HepG2 (cell line): ENCODE data around the gene ABHD17A. TPM values are rescaled to one million over a fixed set of nuclear protein-coding genes. Genes with fewer than 3 reads are reported as not detected.
A peak's percentile ranks its signal among the peaks of the same experiment; 100 is the strongest.

Source experiments
- BCL3 ChIP-seq: sonication (generic); formaldehyde crosslinking; IDR thresholded peaks from 2 replicates; pipeline ENCODE4 v1.5.1; 2020; ENCODE audit warnings: mild to moderate bottlenecking, missing genetic modification reagents, moderate library complexity
- CBX5 ChIP-seq: sonication (generic); formaldehyde crosslinking; IDR thresholded peaks from 2 replicates; pipeline ENCODE4 v1.4.0; 2020; ENCODE audit warnings: missing genetic modification reagents, borderline replicate concordance
- EP300 ChIP-seq, 3 experiments: sonication (generic) in 1 of 3; formaldehyde crosslinking in 1 of 3; IDR thresholded peaks; 2 replicates each; pipeline versions ENCODE4 v1.5.1 to v1.6.1; 2011 to 2020; ENCODE audit warnings: low read depth in 2 of 3, low read length in 2 of 3, borderline replicate concordance in 1 of 3, improper control_type of control experiment in 1 of 3, mild to moderate bottlenecking in 1 of 3, missing genetic modification reagents in 1 of 3, moderate library complexity in 1 of 3
- HMGXB4 ChIP-seq, 2 experiments: sonication (generic) in 1 of 2; formaldehyde crosslinking in 1 of 2; IDR thresholded peaks; 2 replicates each; pipeline versions ENCODE4 v1.4.0 to v1.6.1; 2018 to 2020; ENCODE audit warnings: missing genetic modification reagents in 2 of 2, borderline replicate concordance in 1 of 2, low read depth in 1 of 2, mild to moderate bottlenecking in 1 of 2, missing biosample characterization in 1 of 2
- IRF1 ChIP-seq: sonication (generic); formaldehyde crosslinking; IDR thresholded peaks from 2 replicates; pipeline ENCODE4 v1.4.0; 2020; ENCODE audit warnings: low read depth, mild to moderate bottlenecking, missing genetic modification reagents
- KDM2A ChIP-seq: sonication (generic); formaldehyde crosslinking; IDR thresholded peaks from 2 replicates; pipeline ENCODE4 v1.4.0; 2020; ENCODE audit warnings: low read depth, missing genetic modification reagents, borderline replicate concordance
- PTBP1 ChIP-seq: fragments of 200-400 bp; formaldehyde crosslinking; IDR thresholded peaks from 2 replicates; pipeline ENCODE4 v1.6.1; 2018; ENCODE audit warnings: low read length, low read depth; ENCODE audit not compliant: poor library complexity, severe bottlenecking
- SOX5 ChIP-seq: IDR thresholded peaks from 2 replicates; pipeline ENCODE4 v1.6.1; 2016; ENCODE audit warnings: borderline replicate concordance
- SP2 ChIP-seq: sonication (generic); formaldehyde crosslinking; IDR thresholded peaks from 2 replicates; pipeline ENCODE4 v1.5.1; 2020; ENCODE audit warnings: mild to moderate bottlenecking, missing genetic modification reagents
- SP4 ChIP-seq: sonication (generic); formaldehyde crosslinking; IDR thresholded peaks from 2 replicates; pipeline ENCODE4 v1.8.1; 2023; ENCODE audit warnings: mild to moderate bottlenecking, missing genetic modification reagents
- ZNF251 ChIP-seq: sonication (generic); formaldehyde crosslinking; IDR thresholded peaks from 2 replicates; pipeline ENCODE4 v1.9.0; 2021; ENCODE audit warnings: mild to moderate bottlenecking, missing genetic modification reagents
- ZNF350 ChIP-seq: sonication (generic); formaldehyde crosslinking; IDR thresholded peaks from 2 replicates; pipeline ENCODE4 v1.4.0; 2020; ENCODE audit warnings: mild to moderate bottlenecking, low read depth, missing genetic modification reagents, borderline replicate concordance
- ZNF407 ChIP-seq: sonication (generic); formaldehyde crosslinking; IDR thresholded peaks from one replicate; pipeline ENCODE4 v1.5.1; 2020; ENCODE audit warnings: mild to moderate bottlenecking, missing genetic modification reagents; ENCODE audit errors: not compliant biosample characterization
- ZNF510 ChIP-seq: sonication (generic); formaldehyde crosslinking; IDR thresholded peaks from 2 replicates; pipeline ENCODE4 v1.4.0; 2020; ENCODE audit warnings: low read depth, mild to moderate bottlenecking, missing genetic modification reagents
- polyA plus RNA-seq, 8 experiments: library from polyadenylated mRNA; depleted of rRNA in 3 of 8; stranded (reverse) in 7 of 8; unstranded in 1 of 8; fragments of >200 nt; fragmentation: Illumina TruSeq in 4 of 8; extraction: Trizol in 4 of 8; gene quantifications; 2 replicates each; pipeline versions ENCODE4 v1.2.1 to v1.2.3, GENCODE V29; 2011 to 2016; ENCODE audit warnings: low read depth in 4 of 8, missing spikeins in 1 of 8, mixed read lengths in 1 of 8; ENCODE audit not compliant: insufficient read depth in 1 of 8
- total RNA-seq, 5 experiments: library from RNA; depleted of rRNA; stranded (reverse); fragments of >200 nt; fragmentation: Illumina TruSeq; extraction: Trizol; gene quantifications; 2 replicates each; pipeline ENCODE4 v1.2.3, GENCODE V29; 2016; ENCODE audit warnings: low read depth in 1 of 5

Gene ABHD17A
- total and polyA plus RNA-seq, 2 of the 13 experiments (the other 11 are each of a cell fraction or from before 2014, with no cell fraction given) = 27.7 to 40.8 TPM

DNA sequence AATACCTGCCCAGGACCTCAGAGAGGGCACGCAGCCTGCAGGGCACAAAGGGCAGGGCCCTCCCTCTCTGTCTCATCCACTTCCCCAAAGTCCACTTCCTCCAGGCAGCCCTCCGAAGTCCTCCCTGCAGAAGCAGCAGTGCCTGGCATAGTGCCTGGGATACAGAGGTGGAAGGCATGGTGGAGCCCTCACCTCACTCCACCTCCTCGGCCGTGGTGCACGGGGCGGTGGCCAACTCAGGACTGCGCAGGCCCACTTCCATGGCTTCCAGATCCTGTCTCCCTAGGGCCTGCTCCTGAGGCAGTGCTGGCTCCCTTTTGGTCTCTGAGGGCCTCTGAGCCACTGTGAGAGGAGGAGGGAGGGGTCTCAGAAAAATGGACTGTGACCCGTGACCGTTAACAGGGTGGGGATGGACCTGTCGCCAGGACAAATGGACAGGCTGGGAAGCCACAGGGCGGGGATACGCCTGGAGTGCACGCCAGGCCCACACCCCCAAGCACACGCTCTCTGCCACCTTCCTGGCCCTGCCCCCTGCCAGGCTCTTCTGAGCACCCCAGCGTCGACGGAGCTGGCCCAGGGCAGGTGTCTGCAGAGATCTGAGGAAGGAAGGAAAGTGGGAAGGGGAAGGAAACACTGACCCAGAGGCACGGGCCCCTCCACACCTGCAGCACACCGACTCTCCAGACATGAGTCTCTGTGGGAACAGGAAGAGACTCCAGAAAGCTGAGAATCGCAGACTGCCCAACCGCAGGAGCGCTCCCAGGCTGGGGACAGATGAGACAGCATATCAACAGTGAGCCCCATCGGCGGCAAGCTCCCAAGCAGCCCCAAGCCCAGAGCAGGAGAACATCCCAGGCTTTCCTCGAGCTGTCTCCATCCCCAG, 45.4 kb downstream of the ABHD17A start (continued):
- 0 out of 2 replicates have a peak, but pooled peaks have one; percentile 51 for TF ChIP-seq BCL3 (CRISPR knock-in tag)
- 0 out of 4 replicates have a peak, but pooled peaks of 1 of the 2 experiments have one; percentile 5 for TF ChIP-seq HMGXB4 (CRISPR knock-in tag; IDR thresholded peaks at IDR 0.05; ENCODE audit: borderline replicate concordance in 1 of 2, low read depth in 1 of 2)
- TF ChIP-seq PTBP1 = no peak
- no peak for TF ChIP-seq EP300 (IDR thresholded peaks at IDR 0.05; ENCODE audit: low read depth in 2 of 2, low read length in 2 of 2)
- no peak for TF ChIP-seq EP300 (CRISPR knock-in tag; IDR thresholded peaks at IDR 0.05; ENCODE audit: borderline replicate concordance)
- TF ChIP-seq ZNF350 (CRISPR knock-in tag) = no peak
- no peak for TF ChIP-seq ZNF510 (CRISPR knock-in tag)
- no peak for TF ChIP-seq IRF1 (CRISPR knock-in tag)
- no peak for TF ChIP-seq SOX5
- 0 out of 2 replicates have a peak, but pooled peaks have one; percentile 52 for TF ChIP-seq SP4 (CRISPR knock-in tag)
- TF ChIP-seq SP2 (CRISPR knock-in tag) = no peak
- no peak for TF ChIP-seq KDM2A (CRISPR knock-in tag)
- TF ChIP-seq ZNF251 = no peak
- no peak for TF ChIP-seq ZNF407
- TF ChIP-seq CBX5 = no peak
